SK-N-SH (cell line): Measurements from ENCODE around the gene AIF1L. TPM values are rescaled to one million over a fixed set of nuclear protein-coding genes. Genes with fewer than 3 reads are reported as not detected.

Source experiments
- CTCF ChIA-PET: fragments of 300-600, 350-600 bp; formaldehyde crosslinking; extraction: SDS; loops from one replicate; lab custom pipeline; 2021; lab: Yijun Ruan, JAX
- POLR2A ChIA-PET: fragments of 350-600 bp; sonication (Branson Sonifier 250); formaldehyde crosslinking; extraction: SDS; loops from one replicate; lab custom pipeline; 2020; ENCODE audit warnings: antibody characterized with exemption, inconsistent platforms; lab: Yijun Ruan, JAX
- DNase-seq: peaks from one replicate; pipeline ENCODE4 v3.0.0; 2012
- H2AFZ ChIP-seq: fragments of 200-600 bp; sonication (generic); 2 replicates; pipeline ENCODE4 v1.8.1; 2016; ENCODE audit warnings: antibody characterized with exemption, mild to moderate bottlenecking, low read depth
- H3F3A ChIP-seq: fragments of 200-600 bp; sonication (generic); replicated peaks from 2 replicates; pipeline ENCODE3; 2016; ENCODE audit warnings: antibody characterized with exemption, mild to moderate bottlenecking; ENCODE audit not compliant: insufficient read depth
- H3K27ac ChIP-seq, 2 experiments: fragments of 200-500 bp in 1 of 2; fragments of 200-600 bp in 1 of 2; sonication (Bioruptor generic) in 1 of 2; sonication (generic), shearing (Covaris generic) in 1 of 2; 2 replicates each; pipeline versions ENCODE4 v1.5.1 to v1.6.1; 2014 to 2016; ENCODE audit warnings: low read depth in 2 of 2, inconsistent platforms in 1 of 2, low read length in 1 of 2, mild to moderate bottlenecking in 1 of 2, mixed read lengths in 1 of 2
- H3K27me3 ChIP-seq: fragments of 200-600 bp; sonication (generic), shearing (Covaris generic); 2 replicates; pipeline ENCODE4 v1.6.1; 2016; ENCODE audit warnings: mixed run types; ENCODE audit not compliant: insufficient read depth
- H3K36me3 ChIP-seq, 2 experiments: fragments of 200-500 bp in 1 of 2; fragments of 200-600 bp in 1 of 2; sonication (Bioruptor generic) in 1 of 2; sonication (generic) in 1 of 2; replicated peaks in 1 of 2; 2 replicates each; pipeline versions ENCODE3 to v1.5.1; 2014 to 2016; ENCODE audit warnings: low read length in 1 of 2, mild to moderate bottlenecking in 1 of 2; ENCODE audit not compliant: insufficient read depth in 2 of 2, control insufficient read depth in 1 of 2
- H3K4me1 ChIP-seq, 2 experiments: fragments of 200-500 bp in 1 of 2; fragments of 200-600 bp in 1 of 2; sonication (Bioruptor generic) in 1 of 2; sonication (generic), shearing (Covaris generic) in 1 of 2; 2 replicates each; pipeline versions ENCODE4 v1.5.1 to v1.6.1; 2014 to 2016; ENCODE audit warnings: low read depth in 1 of 2, low read length in 1 of 2, mixed run types in 1 of 2; ENCODE audit not compliant: insufficient read depth in 2 of 2, control insufficient read depth in 1 of 2
- H3K4me2 ChIP-seq: fragments of 200-600 bp; sonication (generic), shearing (Covaris generic); 2 replicates; pipeline ENCODE4 v1.6.1; 2017; ENCODE audit warnings: mixed run types
- H3K4me3 ChIP-seq, 2 experiments: fragments of 200-500 bp in 1 of 2; fragments of 200-600 bp in 1 of 2; sonication (Bioruptor generic) in 1 of 2; sonication (generic), shearing (Covaris generic) in 1 of 2; 2 replicates each; pipeline versions ENCODE4 v1.5.1 to v1.8.1; 2014 to 2016; ENCODE audit warnings: low read depth in 2 of 2, inconsistent platforms in 1 of 2, low read length in 1 of 2, mild to moderate bottlenecking in 1 of 2, mixed read lengths in 1 of 2, moderate library complexity in 1 of 2
- H3K79me2 ChIP-seq: fragments of 200-600 bp; sonication (generic); 2 replicates; pipeline ENCODE4 v1.8.1; 2017; ENCODE audit warnings: mild to moderate bottlenecking; ENCODE audit not compliant: insufficient read depth
- H3K9ac ChIP-seq: fragments of 200-600 bp; sonication (generic); 2 replicates; pipeline ENCODE4 v1.6.1; 2017; ENCODE audit warnings: mixed run types
- H3K9me2 ChIP-seq: fragments of 200-600 bp; sonication (generic); 2 replicates; pipeline ENCODE4 v1.6.1; 2017; ENCODE audit warnings: mixed run types
- H3K9me3 ChIP-seq: fragments of 200-600 bp; sonication (generic); 2 replicates; pipeline ENCODE4 v1.6.1; 2017; ENCODE audit warnings: mixed run types, mild to moderate bottlenecking, moderate library complexity
- H4K20me1 ChIP-seq: fragments of 200-600 bp; sonication (generic); 2 replicates; pipeline ENCODE4 v1.6.1; 2017; ENCODE audit warnings: mild to moderate bottlenecking, mixed run types; ENCODE audit not compliant: insufficient read depth
- CHD2 ChIP-seq: fragments of 150-350 bp; IDR thresholded peaks from 2 replicates; pipeline ENCODE4 v1.6.1; 2018; ENCODE audit warnings: low read length; ENCODE audit not compliant: partially characterized antibody
- CTCF ChIP-seq: fragments of 200-600 bp; sonication (generic); IDR thresholded peaks from 2 replicates; pipeline ENCODE4 v1.6.1; 2017; ENCODE audit warnings: antibody characterized with exemption, mild to moderate bottlenecking, moderate library complexity
- ELF1 ChIP-seq: IDR thresholded peaks from 2 replicates; pipeline ENCODE4 v1.4.0; 2012
- EP300 ChIP-seq, 2 experiments: IDR thresholded peaks; 2 replicates each; pipeline versions ENCODE4 v1.4.0 to v1.6.1; 2012; ENCODE audit warnings: borderline replicate concordance in 1 of 2, low read depth in 1 of 2, low read length in 1 of 2
- EZH2phosphoT487 ChIP-seq: fragments of 200-600 bp; sonication (generic); IDR thresholded peaks from 2 replicates; pipeline ENCODE4 v1.6.1; 2017; ENCODE audit warnings: low read depth, mixed run types, mild to moderate bottlenecking, antibody characterized with exemption, moderate library complexity, borderline replicate concordance
- FOSL2 ChIP-seq: IDR thresholded peaks from 2 replicates; pipeline ENCODE4 v1.4.0; 2012; ENCODE audit warnings: low read depth, mild to moderate bottlenecking, moderate library complexity, borderline replicate concordance
- FOXM1 ChIP-seq: IDR thresholded peaks from 2 replicates; pipeline ENCODE4 v1.4.0; 2012; ENCODE audit warnings: low read depth, mild to moderate bottlenecking
- GABPA ChIP-seq: IDR thresholded peaks from 2 replicates; pipeline ENCODE4 v1.4.0; 2012; ENCODE audit warnings: low read depth, mild to moderate bottlenecking
- GATA2 ChIP-seq: sonication (generic); formaldehyde crosslinking; IDR thresholded peaks from 2 replicates; pipeline ENCODE4 v1.5.0; 2020; ENCODE audit warnings: mild to moderate bottlenecking, missing genetic modification reagents
- MXI1 ChIP-seq: IDR thresholded peaks from 2 replicates; pipeline ENCODE4 v1.6.1; 2012; ENCODE audit warnings: mild to moderate bottlenecking, low read depth, low read length, improper control_type of control experiment
- NRF1 ChIP-seq: IDR thresholded peaks from 2 replicates; pipeline ENCODE4 v1.6.1; 2012; ENCODE audit warnings: low read depth, mild to moderate bottlenecking, low read length
- PBX3 ChIP-seq: IDR thresholded peaks from 2 replicates; pipeline ENCODE4; 2012
- RAD21 ChIP-seq: IDR thresholded peaks from 2 replicates; pipeline ENCODE4 v1.6.1; 2012; ENCODE audit warnings: mild to moderate bottlenecking, low read length
- RFX5 ChIP-seq: IDR thresholded peaks from 2 replicates; pipeline ENCODE4 v1.6.1; 2012; ENCODE audit warnings: mild to moderate bottlenecking, improper control_type of control experiment, low read length
- SMC3 ChIP-seq: IDR thresholded peaks from 2 replicates; pipeline ENCODE4 v1.6.1; 2012; ENCODE audit warnings: low read depth, low read length, improper control_type of control experiment
- TAF1 ChIP-seq: IDR thresholded peaks from 2 replicates; pipeline ENCODE4 v1.6.1; 2012; ENCODE audit warnings: low read depth, mild to moderate bottlenecking, low read length, moderate library complexity, borderline replicate concordance
- YY1 ChIP-seq: IDR thresholded peaks from 2 replicates; pipeline ENCODE4 v1.4.0; 2012; ENCODE audit warnings: low read depth, mild to moderate bottlenecking
- WGBS: methylation state at CpG from one replicate; pipeline ENCODE4 v1.1.6; 2017; ENCODE audit warnings: low lambda C conversion rate; 5-methylcytosine and 5-hydroxymethylcytosine counted together
- polyA plus RNA-seq, 3 experiments: library from polyadenylated mRNA; depleted of rRNA; stranded (reverse); fragments of >200 nt; gene quantifications; 2 replicates each; pipeline ENCODE4 v1.2.3, GENCODE V29; 2012
- TF ChIP-seq, protein P1 (sequence below): IDR thresholded peaks from 2 replicates; pipeline ENCODE4 v1.4.0; 2012; ENCODE audit warnings: low read depth, borderline replicate concordance
- TF ChIP-seq, protein P2 (sequence below): IDR thresholded peaks from 2 replicates; pipeline ENCODE4 v1.6.1; 2012; ENCODE audit warnings: mild to moderate bottlenecking, low read depth, low read length, moderate library complexity

Gene AIF1L
- polyA plus RNA-seq, 1 of the 3 experiments (the other 2 are of a cell fraction), result 0.26 TPM

GRCh38 chr9:131107760-131108159, 11.4 kb downstream of the AIF1L start:
- H2AFZ ChIP-seq, result no peak overlapping the region
- TF ChIP-seq NRF1 (no peak), CTCF (no peak), GABPA (no peak), EZH2phosphoT487 (no peak), TAF1 (no peak), RAD21 (no peak), EP300 (IDR thresholded peaks at IDR 0.05; ENCODE audit: borderline replicate concordance in 1 of 2, low read depth in 1 of 2, low read length in 1 of 2) (no peak), SMC3 (no peak), ELF1 (no peak), CHD2 (no peak), FOXM1 (no peak), MXI1 (no peak), PBX3 (no peak), FOSL2 (no peak), GATA2 (no peak), YY1 (no peak), RFX5 (no peak)
- TF ChIP-seq, protein P1, sequence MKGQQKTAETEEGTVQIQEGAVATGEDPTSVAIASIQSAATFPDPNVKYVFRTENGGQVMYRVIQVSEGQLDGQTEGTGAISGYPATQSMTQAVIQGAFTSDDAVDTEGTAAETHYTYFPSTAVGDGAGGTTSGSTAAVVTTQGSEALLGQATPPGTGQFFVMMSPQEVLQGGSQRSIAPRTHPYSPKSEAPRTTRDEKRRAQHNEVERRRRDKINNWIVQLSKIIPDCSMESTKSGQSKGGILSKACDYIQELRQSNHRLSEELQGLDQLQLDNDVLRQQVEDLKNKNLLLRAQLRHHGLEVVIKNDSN, result no peak
- TF ChIP-seq, protein P2, sequence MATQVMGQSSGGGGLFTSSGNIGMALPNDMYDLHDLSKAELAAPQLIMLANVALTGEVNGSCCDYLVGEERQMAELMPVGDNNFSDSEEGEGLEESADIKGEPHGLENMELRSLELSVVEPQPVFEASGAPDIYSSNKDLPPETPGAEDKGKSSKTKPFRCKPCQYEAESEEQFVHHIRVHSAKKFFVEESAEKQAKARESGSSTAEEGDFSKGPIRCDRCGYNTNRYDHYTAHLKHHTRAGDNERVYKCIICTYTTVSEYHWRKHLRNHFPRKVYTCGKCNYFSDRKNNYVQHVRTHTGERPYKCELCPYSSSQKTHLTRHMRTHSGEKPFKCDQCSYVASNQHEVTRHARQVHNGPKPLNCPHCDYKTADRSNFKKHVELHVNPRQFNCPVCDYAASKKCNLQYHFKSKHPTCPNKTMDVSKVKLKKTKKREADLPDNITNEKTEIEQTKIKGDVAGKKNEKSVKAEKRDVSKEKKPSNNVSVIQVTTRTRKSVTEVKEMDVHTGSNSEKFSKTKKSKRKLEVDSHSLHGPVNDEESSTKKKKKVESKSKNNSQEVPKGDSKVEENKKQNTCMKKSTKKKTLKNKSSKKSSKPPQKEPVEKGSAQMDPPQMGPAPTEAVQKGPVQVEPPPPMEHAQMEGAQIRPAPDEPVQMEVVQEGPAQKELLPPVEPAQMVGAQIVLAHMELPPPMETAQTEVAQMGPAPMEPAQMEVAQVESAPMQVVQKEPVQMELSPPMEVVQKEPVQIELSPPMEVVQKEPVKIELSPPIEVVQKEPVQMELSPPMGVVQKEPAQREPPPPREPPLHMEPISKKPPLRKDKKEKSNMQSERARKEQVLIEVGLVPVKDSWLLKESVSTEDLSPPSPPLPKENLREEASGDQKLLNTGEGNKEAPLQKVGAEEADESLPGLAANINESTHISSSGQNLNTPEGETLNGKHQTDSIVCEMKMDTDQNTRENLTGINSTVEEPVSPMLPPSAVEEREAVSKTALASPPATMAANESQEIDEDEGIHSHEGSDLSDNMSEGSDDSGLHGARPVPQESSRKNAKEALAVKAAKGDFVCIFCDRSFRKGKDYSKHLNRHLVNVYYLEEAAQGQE, result no peak
- TF ChIP-seq, all 33 proteins: peak for 0
- Histone ChIP-seq H3K9me2 (no peaks in the 10 kb centered on the region), H3F3A (no peaks in the 10 kb centered on the region), H3K4me1 (no peaks in the 10 kb centered on the region), H3K36me3 (no peaks in the 10 kb centered on the region), H3K9me3 (no peaks in the 10 kb centered on the region), H3K9ac (no peak overlapping the region), H3K4me3 (no peak overlapping the region), H3K79me2 (no peaks in the 10 kb centered on the region), H3K27me3 (no peaks in the 10 kb centered on the region; the same call in 1 of the 2 replicates), H3K4me2 (no peak overlapping the region), H3K27ac (no peak overlapping the region), H4K20me1 (no peaks in the 10 kb centered on the region)
- ChIA-PET CTCF (interaction anchor here (1.9 kb wide), 1 partner anchor 50 kb away, joined by 9 read pairs; no protein-coding TSS in a partner anchor), POLR2A (interaction anchor here (0.8 kb wide), 1 partner anchor 18 kb away, joined by 3 read pairs; the partner anchor contains the start of gene NUP214)
- DNase-seq, result peak; percentile 8
- 78% methylated on average over 8 of the region's 8 CpGs for WGBS
